ENCODE data around the gene CGREF1.

DNA sequence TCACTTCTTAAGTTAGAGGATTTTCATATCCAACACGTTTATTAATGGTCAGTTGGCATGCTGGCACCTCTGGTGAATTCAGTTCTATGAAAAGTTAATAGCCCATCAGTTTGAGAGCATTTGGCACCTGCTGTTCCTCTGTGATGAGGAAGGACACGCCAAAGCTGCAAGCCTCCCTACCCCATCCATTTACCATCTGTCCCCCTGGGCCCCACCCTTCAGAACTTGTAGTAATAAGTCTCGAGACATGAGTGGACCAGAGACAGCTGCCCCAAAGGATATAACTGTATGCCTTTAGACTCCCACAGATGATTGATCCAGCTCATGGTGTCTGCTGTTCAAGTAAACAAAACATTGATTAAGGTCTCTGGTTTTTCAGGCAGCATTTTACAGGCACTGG lies 53.8 kb downstream of the CGREF1 start:
- TF ChIP-seq, protein P1, sequence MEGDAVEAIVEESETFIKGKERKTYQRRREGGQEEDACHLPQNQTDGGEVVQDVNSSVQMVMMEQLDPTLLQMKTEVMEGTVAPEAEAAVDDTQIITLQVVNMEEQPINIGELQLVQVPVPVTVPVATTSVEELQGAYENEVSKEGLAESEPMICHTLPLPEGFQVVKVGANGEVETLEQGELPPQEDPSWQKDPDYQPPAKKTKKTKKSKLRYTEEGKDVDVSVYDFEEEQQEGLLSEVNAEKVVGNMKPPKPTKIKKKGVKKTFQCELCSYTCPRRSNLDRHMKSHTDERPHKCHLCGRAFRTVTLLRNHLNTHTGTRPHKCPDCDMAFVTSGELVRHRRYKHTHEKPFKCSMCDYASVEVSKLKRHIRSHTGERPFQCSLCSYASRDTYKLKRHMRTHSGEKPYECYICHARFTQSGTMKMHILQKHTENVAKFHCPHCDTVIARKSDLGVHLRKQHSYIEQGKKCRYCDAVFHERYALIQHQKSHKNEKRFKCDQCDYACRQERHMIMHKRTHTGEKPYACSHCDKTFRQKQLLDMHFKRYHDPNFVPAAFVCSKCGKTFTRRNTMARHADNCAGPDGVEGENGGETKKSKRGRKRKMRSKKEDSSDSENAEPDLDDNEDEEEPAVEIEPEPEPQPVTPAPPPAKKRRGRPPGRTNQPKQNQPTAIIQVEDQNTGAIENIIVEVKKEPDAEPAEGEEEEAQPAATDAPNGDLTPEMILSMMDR (IDR thresholded peaks at IDR 0.05): no peak
- TF ChIP-seq POLR2A (IDR thresholded peaks at IDR 0.05): no peak
- no peak for TF ChIP-seq EP300 (IDR thresholded peaks at IDR 0.05)
